HCT116 (cell line): Measurements from ENCODE around the gene TTLL6. TPM values are rescaled to one million over a fixed set of nuclear protein-coding genes. Genes with fewer than 3 reads are reported as not detected.

Experiments
- ATAC-seq: fragments of 200-7000 bp; cut with Tn5 transposase; 2 replicates; pipeline ENCODE4 v1.9.1; 2020; ENCODE audit warnings: mild to moderate bottlenecking, moderate library complexity
- BruUV-seq: library from RNA; stranded (reverse); fragments of 400-500 nt; replicated peaks from 2 replicates; lab custom pipeline; 2021; lab: Mats Ljungman, UMichigan
- CTCF ChIA-PET: fragments of 300-600 bp; sonication (Branson Sonifier 250); formaldehyde crosslinking; loops from one replicate; lab custom pipeline; 2021; ENCODE audit warnings: antibody characterized with exemption; lab: Charles Lee
- POLR2A ChIA-PET: fragments of 300-600, 350-600 bp; sonication (Branson Sonifier 250); formaldehyde crosslinking; loops from one replicate; lab custom pipeline; 2021; ENCODE audit warnings: antibody characterized with exemption; lab: Charles Lee
- RAD21 ChIA-PET, 2 experiments: fragments of 300-600 bp; sonication (Branson Sonifier 250); formaldehyde crosslinking; loops; one replicate each; lab custom pipeline; 2023; ENCODE audit warnings: low total read pairs in 2 of 2; ENCODE audit not compliant: uncharacterized antibody in 2 of 2, unreplicated experiment in 2 of 2, low non-redundant PET in 1 of 2; lab: Charles Lee
- DNase-seq: peaks from one replicate; pipeline ENCODE4 v3.0.0-alpha.2; 2010; ENCODE audit warnings: low read depth, low spot score
- H2AFZ ChIP-seq: fragments of 200-600 bp; shearing (Covaris generic), sonication (generic); 2 replicates; pipeline ENCODE4 v1.6.1; 2017; ENCODE audit warnings: low read depth, mixed run types, mixed read lengths, antibody characterized with exemption, low read length; ENCODE audit not compliant: poor library complexity, severe bottlenecking
- H3K27ac ChIP-seq: 2 replicates; pipeline ENCODE4 v1.5.1; 2012; ENCODE audit warnings: low read depth, low read length
- H3K27me3 ChIP-seq: fragments of 200-600 bp; sonication (generic); 2 replicates; pipeline ENCODE4 v1.6.1; 2016; ENCODE audit warnings: mixed run types, low read length, mixed read lengths; ENCODE audit not compliant: insufficient read depth
- H3K36me3 ChIP-seq, 2 experiments: fragments of 200-500 bp in 1 of 2; fragments of 200-600 bp in 1 of 2; sonication (Bioruptor generic) in 1 of 2; sonication (generic) in 1 of 2; 2 replicates each; pipeline versions ENCODE4 v1.5.1 to v1.6.1; 2014 to 2016; ENCODE audit warnings: low read length in 2 of 2, inconsistent platforms in 1 of 2, mixed read lengths in 1 of 2, mixed run types in 1 of 2; ENCODE audit not compliant: insufficient read depth in 2 of 2, control insufficient read depth in 1 of 2
- H3K4me1 ChIP-seq, 2 experiments: fragments of 200-600 bp in 1 of 2; sonication (generic) in 1 of 2; 2 replicates each; pipeline versions ENCODE4 v1.5.1 to v1.6.1; 2012 to 2017; ENCODE audit warnings: low read length in 2 of 2, inconsistent platforms in 1 of 2, mild to moderate bottlenecking in 1 of 2, mixed read lengths in 1 of 2, mixed run types in 1 of 2, moderate library complexity in 1 of 2; ENCODE audit not compliant: insufficient read depth in 2 of 2, control insufficient read depth in 1 of 2
- H3K4me2 ChIP-seq: fragments of 200-600 bp; sonication (generic); 2 replicates; pipeline ENCODE4 v1.6.1; 2017; ENCODE audit warnings: mixed run types, low read length, mixed read lengths
- H3K4me3 ChIP-seq, 2 experiments: fragments of 200-600 bp in 1 of 2; sonication (generic) in 1 of 2; replicated peaks in 1 of 2; 2 replicates each; pipeline ENCODE4 v1.5.1; 2011 to 2016; ENCODE audit warnings: low read length in 2 of 2, control low read depth in 1 of 2, low read depth in 1 of 2, mild to moderate bottlenecking in 1 of 2, mixed read lengths in 1 of 2, mixed run types in 1 of 2
- H3K79me2 ChIP-seq: fragments of 200-600 bp; sonication (generic); 2 replicates; pipeline ENCODE4 v1.6.1; 2017; ENCODE audit warnings: mild to moderate bottlenecking, mixed run types, low read length, moderate library complexity, mixed read lengths; ENCODE audit not compliant: insufficient read depth
- H3K9ac ChIP-seq: fragments of 200-600 bp; sonication (generic); 2 replicates; pipeline ENCODE4 v1.6.1; 2016; ENCODE audit warnings: low read length, mixed read lengths
- H3K9me2 ChIP-seq: fragments of 200-600 bp; sonication (generic), shearing (Covaris generic); 2 replicates; pipeline ENCODE4 v1.6.1; 2017; ENCODE audit warnings: mixed run types, mild to moderate bottlenecking, moderate library complexity; ENCODE audit not compliant: insufficient read depth
- H3K9me3 ChIP-seq, 2 experiments: fragments of 200-500 bp in 1 of 2; fragments of 200-600 bp in 1 of 2; sonication (Bioruptor generic) in 1 of 2; sonication (generic) in 1 of 2; 2 replicates each; pipeline ENCODE4 v1.6.1; 2014 to 2017; ENCODE audit warnings: low read length in 2 of 2, mixed read lengths in 2 of 2, inconsistent platforms in 1 of 2, low read depth in 1 of 2, mild to moderate bottlenecking in 1 of 2, mixed run types in 1 of 2, moderate library complexity in 1 of 2; ENCODE audit not compliant: control insufficient read depth in 1 of 2, insufficient read depth in 1 of 2
- H4K20me1 ChIP-seq: fragments of 200-600 bp; sonication (generic), shearing (Covaris generic); 2 replicates; pipeline ENCODE4 v1.6.1; 2017; ENCODE audit warnings: mixed run types, mild to moderate bottlenecking, moderate library complexity; ENCODE audit not compliant: insufficient read depth
- ATF3 ChIP-seq: IDR thresholded peaks from 2 replicates; pipeline ENCODE4 v1.6.1; 2012
- CBX3 ChIP-seq: IDR thresholded peaks from 2 replicates; pipeline ENCODE4 v1.6.1; 2012; ENCODE audit warnings: low read depth
- CEBPB ChIP-seq: IDR thresholded peaks from 2 replicates; pipeline ENCODE4 v1.6.1; 2012; ENCODE audit warnings: low read depth
- EZH2 ChIP-seq: fragments of 200-600 bp; sonication (generic); IDR thresholded peaks from 2 replicates; pipeline ENCODE4 v1.6.1; 2017; ENCODE audit warnings: antibody characterized with exemption, mixed run types
- EZH2phosphoT487 ChIP-seq: fragments of 200-600 bp; IDR thresholded peaks from 2 replicates; pipeline ENCODE4 v1.6.1; 2018; ENCODE audit warnings: antibody characterized with exemption, borderline replicate concordance
- FOSL1 ChIP-seq: IDR thresholded peaks from 2 replicates; pipeline ENCODE4 v1.6.1; 2012; ENCODE audit warnings: low read depth
- POLR2A ChIP-seq: IDR thresholded peaks from 2 replicates; pipeline ENCODE4 v1.7.0; 2011; ENCODE audit warnings: borderline replicate concordance; ENCODE audit not compliant: insufficient read depth, insufficient read length; ENCODE audit errors: extremely low read depth
- RAD21 ChIP-seq: IDR thresholded peaks from 2 replicates; pipeline ENCODE4 v1.6.1; 2012; ENCODE audit warnings: low read depth, mild to moderate bottlenecking
- REST ChIP-seq: IDR thresholded peaks from 2 replicates; pipeline ENCODE4 v1.6.1; 2012; ENCODE audit warnings: low read depth
- SP1 ChIP-seq: IDR thresholded peaks from 2 replicates; pipeline ENCODE4 v1.6.1; 2012; ENCODE audit warnings: low read depth
- SRF ChIP-seq: IDR thresholded peaks from 2 replicates; pipeline ENCODE4 v1.6.1; 2012; ENCODE audit warnings: low read depth
- TCF7L2 ChIP-seq: IDR thresholded peaks from 2 replicates; pipeline ENCODE4 v1.7.0; 2011; ENCODE audit warnings: borderline replicate concordance, inconsistent platforms; ENCODE audit not compliant: insufficient read depth, insufficient read length; ENCODE audit errors: extremely low read depth
- ZBTB33 ChIP-seq: IDR thresholded peaks from 2 replicates; pipeline ENCODE4 v1.6.1; 2011; ENCODE audit warnings: mild to moderate bottlenecking, low read length, moderate library complexity; ENCODE audit not compliant: insufficient replicate concordance; ENCODE audit errors: extremely low read depth
- ZFX ChIP-seq: fragments of 450-650 bp; IDR thresholded peaks from 2 replicates; pipeline ENCODE4 v1.6.1; 2017
- intact Hi-C: fragments of 100-400 bp; cut with micrococcal nuclease; formaldehyde crosslinking; loops from 2 replicates; pipeline ENCODE4 v1.10.0; 2022
- total RNA-seq: library from RNA; stranded (reverse); gene quantifications from one replicate; pipeline ENCODE4 v1.2.1, GENCODE V29; 2021; ENCODE audit not compliant: unreplicated experiment

TTLL6 gene
- total RNA-seq, 1 experiment from 2014 or later: 0.79 TPM

GRCh38 chr17:48787828-48788227 is 29.2 kb downstream of the TTLL6 start:
- ATAC-seq: no peak
- H3K27me3 ChIP-seq: no peaks in the 10 kb centered on the region
- H3K9ac ChIP-seq: no peak overlapping the region
- no peak overlapping the region for H2AFZ ChIP-seq
- no peaks in the 10 kb centered on the region for H3K36me3 ChIP-seq
- TF ChIP-seq ZFX (no peak), CBX3 (no peak), CEBPB (no peak), REST (no peak), POLR2A (no peak), SRF (no peak), RAD21 (no peak), EZH2 (no peak), SP1 (no peak), FOSL1 (no peak), ATF3 (no peak), ZBTB33 (no peak), TCF7L2 (no peak), EZH2phosphoT487 (no peak)
- no peak overlapping the region for H3K27ac ChIP-seq
- ChIA-PET POLR2A (no interaction called here), RAD21 (no interaction called here), CTCF (interaction anchor here (1.6 to 5.6 kb wide), 4 partner anchors 20 to 116 kb away, joined by 4 to 97 read pairs (median 43); partner anchors contain the start of genes HOXB13 and PRAC2)
- no peak overlapping the region for H3K4me2 ChIP-seq
- H3K9me2 ChIP-seq: no peaks in the 10 kb centered on the region
- no TSS peak for BruUV-seq
- H3K79me2 ChIP-seq: no peaks in the 10 kb centered on the region
- no peaks in the 10 kb centered on the region for H4K20me1 ChIP-seq
- H3K9me3 ChIP-seq: no peaks in the 10 kb centered on the region
- H3K4me3 ChIP-seq: no peak overlapping the region
- peaks cover 0 to 16% of the 10 kb centered on the region in 2 experiments; a peak in 3 of 4 replicates for H3K4me1 ChIP-seq
- DNase-seq: no peak
- intact Hi-C loops: no loop called here
